Hepatocyte (in vitro differentiated cells): ENCODE data around the gene NT5E. TPM values are rescaled to one million over a fixed set of nuclear protein-coding genes. Genes with fewer than 3 reads are reported as not detected.

ENCODE experiments used
- DNase-seq: peaks from one replicate; pipeline ENCODE4 v3.0.0-alpha.2; 2016; ENCODE audit warnings: low spot score
- H2AFZ ChIP-seq: fragments of 200-600 bp; sonication (generic); 2 replicates; pipeline ENCODE4 v1.6.0; 2016; ENCODE audit warnings: antibody characterized with exemption, mild to moderate bottlenecking
- H3K27ac ChIP-seq: fragments of 200-600 bp; sonication (generic); 2 replicates; pipeline ENCODE4 v1.5.1; 2016; ENCODE audit warnings: mild to moderate bottlenecking
- H3K27me3 ChIP-seq: fragments of 200-600 bp; sonication (generic); 2 replicates; pipeline ENCODE4 v1.6.1; 2016
- H3K36me3 ChIP-seq: fragments of 200-600 bp; sonication (generic); replicated peaks from 2 replicates; pipeline ENCODE4 v1.5.1; 2016; ENCODE audit warnings: low read depth; ENCODE audit not compliant: insufficient read depth
- H3K4me1 ChIP-seq: fragments of 200-600 bp; sonication (generic); 2 replicates; pipeline ENCODE4 v1.5.1; 2016; ENCODE audit warnings: mild to moderate bottlenecking, moderate library complexity; ENCODE audit not compliant: insufficient read depth
- H3K4me2 ChIP-seq: fragments of 200-600 bp; sonication (generic); 2 replicates; pipeline ENCODE4 v1.6.0; 2016
- H3K4me3 ChIP-seq: fragments of 200-600 bp; sonication (generic); 2 replicates; pipeline ENCODE4 v1.5.1; 2016; ENCODE audit warnings: mild to moderate bottlenecking
- H3K79me2 ChIP-seq: fragments of 200-600 bp; sonication (generic); 2 replicates; pipeline ENCODE4 v1.6.0; 2017; ENCODE audit warnings: mild to moderate bottlenecking
- H3K9me2 ChIP-seq: fragments of 200-600 bp; sonication (generic); replicated peaks from 2 replicates; pipeline ENCODE4 v1.6.0; 2017; ENCODE audit warnings: mild to moderate bottlenecking; ENCODE audit not compliant: insufficient read depth
- H3K9me3 ChIP-seq: fragments of 200-600 bp; sonication (generic); 2 replicates; pipeline ENCODE4 v1.5.1; 2016; ENCODE audit warnings: low read depth, mild to moderate bottlenecking
- H4K20me1 ChIP-seq: fragments of 200-600 bp; sonication (generic); 2 replicates; pipeline ENCODE4 v1.6.0; 2016; ENCODE audit warnings: mild to moderate bottlenecking; ENCODE audit not compliant: insufficient read depth, poor library complexity, severe bottlenecking
- CTCF ChIP-seq: fragments of 200-600 bp; sonication (generic); IDR thresholded peaks from 2 replicates; pipeline ENCODE4 v1.5.1; 2016; ENCODE audit warnings: antibody characterized with exemption, mild to moderate bottlenecking; ENCODE audit not compliant: poor library complexity
- EZH2 ChIP-seq: fragments of 200-600 bp; sonication (generic); IDR thresholded peaks from 2 replicates; pipeline ENCODE4 v1.6.1; 2016; ENCODE audit warnings: antibody characterized with exemption, mild to moderate bottlenecking, borderline replicate concordance
- EZH2phosphoT487 ChIP-seq: fragments of 200-600 bp; sonication (generic); IDR thresholded peaks from one replicate; pipeline ENCODE4 v1.6.1; 2018; ENCODE audit warnings: antibody characterized with exemption, mild to moderate bottlenecking, low read depth, moderate library complexity; ENCODE audit not compliant: unreplicated experiment, severe bottlenecking
- WGBS: methylation state at CpG from one replicate; pipeline ENCODE4 v1.1.6; 2016; ENCODE audit warnings: low lambda C conversion rate; ENCODE audit errors: missing lambda C conversion rate; 5-methylcytosine and 5-hydroxymethylcytosine counted together
- polyA plus RNA-seq: library from polyadenylated mRNA; unstranded; fragments of >200 nt; fragmentation: Nextera tagmentation; extraction: Ambion mirVana; gene quantifications from 2 replicates; pipeline ENCODE4 v1.2.1, GENCODE V29; 2016
- total RNA-seq: library from RNA; depleted of rRNA; stranded (reverse); fragments of >200 nt; gene quantifications from 2 replicates; pipeline ENCODE4 v1.2.3, GENCODE V29; 2014

The NT5E gene
- total and polyA plus RNA-seq, 2 experiments from 2014 or later = 1.8 to 3.0 TPM

GRCh38 chr6:85476532-85476931, 26.6 kb downstream of the NT5E start:
- no peak for DNase-seq
- H3K4me1 ChIP-seq = no peaks in the 10 kb centered on the region
- no peaks in the 10 kb centered on the region for H3K9me3 ChIP-seq
- TF ChIP-seq EZH2phosphoT487 = no peak
- TF ChIP-seq CTCF = no peak
- TF ChIP-seq EZH2 = no peak
- H3K4me2 ChIP-seq = no peak overlapping the region
- H3K36me3 ChIP-seq = no peaks in the 10 kb centered on the region
- no peaks in the 10 kb centered on the region for H3K27me3 ChIP-seq
- no peak overlapping the region for H3K4me3 ChIP-seq
- H3K9me2 ChIP-seq = no peaks in the 10 kb centered on the region
- no peaks in the 10 kb centered on the region for H3K79me2 ChIP-seq
- no peaks in the 10 kb centered on the region for H4K20me1 ChIP-seq
- no peak overlapping the region for H3K27ac ChIP-seq
- 92% methylated on average over 4 of the region's 4 CpGs for WGBS
- no peak overlapping the region for H2AFZ ChIP-seq

GRCh38 chr6:85479208-85479607, 29.3 kb downstream of the NT5E start:
- no peak for DNase-seq
- no peaks in the 10 kb centered on the region for H3K27me3 ChIP-seq
- no peak for TF ChIP-seq CTCF
- TF ChIP-seq EZH2 = no peak
- no peak for TF ChIP-seq EZH2phosphoT487
- WGBS = 86% methylated on average over 1 of the region's 1 CpG
- H2AFZ ChIP-seq = no peak overlapping the region
- H3K9me3 ChIP-seq = no peaks in the 10 kb centered on the region
- no peaks in the 10 kb centered on the region for H3K79me2 ChIP-seq
- no peaks in the 10 kb centered on the region for H3K36me3 ChIP-seq
- H3K4me1 ChIP-seq = no peaks in the 10 kb centered on the region
- no peaks in the 10 kb centered on the region for H3K9me2 ChIP-seq
- no peaks in the 10 kb centered on the region for H4K20me1 ChIP-seq
- H3K27ac ChIP-seq = no peak overlapping the region
- no peak overlapping the region for H3K4me3 ChIP-seq
- H3K4me2 ChIP-seq = no peak overlapping the region

- Histone ChIP-seq H3K4me3 (no peak overlapping the region), H3K79me2 (no peaks in the 10 kb centered on the region), H3K36me3 (no peaks in the 10 kb centered on the region), H3K9me3 (no peaks in the 10 kb centered on the region), H3K4me1 (no peaks in the 10 kb centered on the region), H4K20me1 (no peaks in the 10 kb centered on the region), H2AFZ (no peak overlapping the region), H3K27ac (no peak overlapping the region), H3K27me3 (no peaks in the 10 kb centered on the region), H3K9me2 (no peaks in the 10 kb centered on the region), H3K4me2 (no peak overlapping the region)
- no peak for DNase-seq
- TF ChIP-seq EZH2phosphoT487 = no peak
- TF ChIP-seq EZH2 = no peak
- TF ChIP-seq CTCF = no peak
- 89% methylated on average over 8 of the region's 8 CpGs for WGBS
Measured at GRCh38 chr6:85482206-85482904, 32.5 kb downstream of the NT5E start.
